SK-N-SH treated with all-trans-retinoic acid at 6 μM for 48 hours (cell line): ENCODE data around the gene ATL1.

Experiments used
- OSR1 ChIP-seq: fragments of 250-450 bp; sonication (Bioruptor Pico); IDR thresholded peaks from 2 replicates; pipeline ENCODE4 v1.8.0; 2022; ENCODE audit warnings: moderate library complexity, mild to moderate bottlenecking, inconsistent platforms
- PPARA ChIP-seq: fragments of 250-450 bp; sonication (Bioruptor Pico); IDR thresholded peaks from 2 replicates; pipeline ENCODE4 v1.5.0; 2020; ENCODE audit warnings: mild to moderate bottlenecking, borderline replicate concordance
- RARB ChIP-seq: fragments of 250-450 bp; sonication (Bioruptor Pico); IDR thresholded peaks from 2 replicates; pipeline ENCODE4 v1.8.0; 2021; ENCODE audit warnings: mild to moderate bottlenecking, moderate library complexity
- TOX ChIP-seq: fragments of 250-450 bp; sonication (Bioruptor Pico); IDR thresholded peaks from 2 replicates; pipeline ENCODE4 v1.8.0; 2021; ENCODE audit warnings: mild to moderate bottlenecking, moderate library complexity, borderline replicate concordance
- TF ChIP-seq, protein P1 (sequence below): fragments of 250-450 bp; sonication (Bioruptor Pico); IDR thresholded peaks from 2 replicates; pipeline ENCODE4 v1.5.0; 2020; ENCODE audit warnings: mild to moderate bottlenecking, moderate library complexity
- TF ChIP-seq, protein P2 (sequence below): fragments of 250-450 bp; sonication (Bioruptor Pico); IDR thresholded peaks from 2 replicates; pipeline ENCODE4 v1.8.0; 2020; ENCODE audit warnings: mild to moderate bottlenecking, moderate library complexity, borderline replicate concordance

DNA sequence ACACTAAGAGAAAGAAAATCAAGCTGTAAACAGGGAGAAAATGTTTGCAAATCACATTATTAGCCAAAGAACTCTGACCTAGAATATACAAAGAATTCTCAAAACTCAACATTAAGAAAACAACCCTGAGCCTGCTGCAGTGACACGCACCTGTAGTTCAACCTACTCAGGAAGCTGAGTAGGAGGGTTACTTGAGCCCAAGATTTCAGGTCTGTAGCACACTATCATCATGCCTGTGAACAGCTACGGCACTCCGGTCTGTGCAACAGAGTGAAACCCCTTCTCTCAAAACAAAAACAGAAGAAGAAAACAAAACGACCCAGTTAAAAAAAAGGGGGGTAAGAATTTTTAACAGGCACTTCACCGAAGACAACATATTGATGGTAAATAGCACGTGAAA, 87.3 kb downstream of the ATL1 start:
- TF ChIP-seq PPARA (CRISPR knock-in tag) (no peak), TOX (CRISPR knock-in tag) (no peak), OSR1 (no peak), RARB (CRISPR knock-in tag) (no peak)
- TF ChIP-seq, protein P1, sequence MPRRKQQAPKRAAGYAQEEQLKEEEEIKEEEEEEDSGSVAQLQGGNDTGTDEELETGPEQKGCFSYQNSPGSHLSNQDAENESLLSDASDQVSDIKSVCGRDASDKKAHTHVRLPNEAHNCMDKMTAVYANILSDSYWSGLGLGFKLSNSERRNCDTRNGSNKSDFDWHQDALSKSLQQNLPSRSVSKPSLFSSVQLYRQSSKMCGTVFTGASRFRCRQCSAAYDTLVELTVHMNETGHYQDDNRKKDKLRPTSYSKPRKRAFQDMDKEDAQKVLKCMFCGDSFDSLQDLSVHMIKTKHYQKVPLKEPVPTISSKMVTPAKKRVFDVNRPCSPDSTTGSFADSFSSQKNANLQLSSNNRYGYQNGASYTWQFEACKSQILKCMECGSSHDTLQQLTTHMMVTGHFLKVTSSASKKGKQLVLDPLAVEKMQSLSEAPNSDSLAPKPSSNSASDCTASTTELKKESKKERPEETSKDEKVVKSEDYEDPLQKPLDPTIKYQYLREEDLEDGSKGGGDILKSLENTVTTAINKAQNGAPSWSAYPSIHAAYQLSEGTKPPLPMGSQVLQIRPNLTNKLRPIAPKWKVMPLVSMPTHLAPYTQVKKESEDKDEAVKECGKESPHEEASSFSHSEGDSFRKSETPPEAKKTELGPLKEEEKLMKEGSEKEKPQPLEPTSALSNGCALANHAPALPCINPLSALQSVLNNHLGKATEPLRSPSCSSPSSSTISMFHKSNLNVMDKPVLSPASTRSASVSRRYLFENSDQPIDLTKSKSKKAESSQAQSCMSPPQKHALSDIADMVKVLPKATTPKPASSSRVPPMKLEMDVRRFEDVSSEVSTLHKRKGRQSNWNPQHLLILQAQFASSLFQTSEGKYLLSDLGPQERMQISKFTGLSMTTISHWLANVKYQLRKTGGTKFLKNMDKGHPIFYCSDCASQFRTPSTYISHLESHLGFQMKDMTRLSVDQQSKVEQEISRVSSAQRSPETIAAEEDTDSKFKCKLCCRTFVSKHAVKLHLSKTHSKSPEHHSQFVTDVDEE (CRISPR knock-in tag), result no peak
- TF ChIP-seq, protein P2, sequence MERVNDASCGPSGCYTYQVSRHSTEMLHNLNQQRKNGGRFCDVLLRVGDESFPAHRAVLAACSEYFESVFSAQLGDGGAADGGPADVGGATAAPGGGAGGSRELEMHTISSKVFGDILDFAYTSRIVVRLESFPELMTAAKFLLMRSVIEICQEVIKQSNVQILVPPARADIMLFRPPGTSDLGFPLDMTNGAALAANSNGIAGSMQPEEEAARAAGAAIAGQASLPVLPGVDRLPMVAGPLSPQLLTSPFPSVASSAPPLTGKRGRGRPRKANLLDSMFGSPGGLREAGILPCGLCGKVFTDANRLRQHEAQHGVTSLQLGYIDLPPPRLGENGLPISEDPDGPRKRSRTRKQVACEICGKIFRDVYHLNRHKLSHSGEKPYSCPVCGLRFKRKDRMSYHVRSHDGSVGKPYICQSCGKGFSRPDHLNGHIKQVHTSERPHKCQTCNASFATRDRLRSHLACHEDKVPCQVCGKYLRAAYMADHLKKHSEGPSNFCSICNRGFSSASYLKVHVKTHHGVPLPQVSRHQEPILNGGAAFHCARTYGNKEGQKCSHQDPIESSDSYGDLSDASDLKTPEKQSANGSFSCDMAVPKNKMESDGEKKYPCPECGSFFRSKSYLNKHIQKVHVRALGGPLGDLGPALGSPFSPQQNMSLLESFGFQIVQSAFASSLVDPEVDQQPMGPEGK, result no peak
